Testis (tissue), 3 donors: ENCODE data around the gene ATF5. TPM values are rescaled to one million over a fixed set of nuclear protein-coding genes. Genes with fewer than 3 reads are reported as not detected.
"Not testable (repeated sequence)": the region's sequence is repeated elsewhere in the genome, so short reads cannot be mapped to it uniquely, and the experiment has no call there.

Experiments
- DNase-seq: peaks from one replicate; pipeline ENCODE4 v3.0.0-alpha.2; 2019
- H3K27ac ChIP-seq, 2 donors: fragments of 200-600 bp; sonication (generic); one replicate each; pipeline ENCODE4 v1.5.1; 2019
- H3K27me3 ChIP-seq: fragments of 200-600 bp; sonication (generic); one replicate; pipeline ENCODE4 v1.5.1; 2019
- H3K36me3 ChIP-seq: fragments of 200-600 bp; sonication (generic); one replicate; pipeline ENCODE4 v1.5.1; 2017; ENCODE audit warnings: low read depth; ENCODE audit errors: missing control alignments
- H3K4me1 ChIP-seq: fragments of 200-600 bp; sonication (generic); one replicate; pipeline ENCODE4 v1.5.1; 2019
- H3K4me3 ChIP-seq, 2 donors: fragments of 200-600 bp; sonication (generic); one replicate each; pipeline ENCODE4 v1.5.1; 2017 to 2019
- H3K9me3 ChIP-seq: fragments of 200-600 bp; sonication (generic); one replicate; pipeline ENCODE4 v1.5.1; 2017
- POLR2A ChIP-seq: fragments of 450-650 bp; IDR thresholded peaks from one replicate; pipeline ENCODE4 v1.6.1; 2017; ENCODE audit warnings: antibody characterized with exemption, mild to moderate bottlenecking, moderate library complexity
- WGBS, 2 donors: methylation state at CpG; one replicate each; pipeline ENCODE4 v1.1.5; 2018; 5-methylcytosine and 5-hydroxymethylcytosine counted together
- intact Hi-C: fragments of 100-400 bp; cut with DNase I; formaldehyde crosslinking; loops from one replicate; pipeline ENCODE4 v1.15.1; 2023; ENCODE audit warnings: low total_unique reads
- polyA plus RNA-seq: library from polyadenylated mRNA; stranded (reverse); fragments of 350-450 nt; fragmentation: Illumina TruSeq; extraction: RNeasy Lipid Tissue Mini Kit (QIAGEN cat#74804); gene quantifications from one replicate; pipeline ENCODE4 v1.2.3, GENCODE V29; 2014; ENCODE audit warnings: low read depth, low replicate concordance; ENCODE audit not compliant: insufficient read depth
- total RNA-seq, 2 donors: library from RNA; depleted of rRNA; stranded (reverse); fragments of >200 nt; gene quantifications; one replicate each; pipeline ENCODE4 v1.2.3, GENCODE V29; 2016
- TF ChIP-seq, protein P1 (sequence below), 3 experiments: fragments of 450-650 bp in 2 of 3; fragments of 200-600 bp in 1 of 3; sonication (generic) in 1 of 3; IDR thresholded peaks; one replicate each; pipeline ENCODE4 v1.5.1; 2016 to 2019; ENCODE audit warnings: antibody characterized with exemption in 3 of 3, mild to moderate bottlenecking in 2 of 3, moderate library complexity in 1 of 3

Gene ATF5
- total and polyA plus RNA-seq, 3 donors from 2014 or later: 31.3 to 64.5 (median 38.5) TPM

DNA sequence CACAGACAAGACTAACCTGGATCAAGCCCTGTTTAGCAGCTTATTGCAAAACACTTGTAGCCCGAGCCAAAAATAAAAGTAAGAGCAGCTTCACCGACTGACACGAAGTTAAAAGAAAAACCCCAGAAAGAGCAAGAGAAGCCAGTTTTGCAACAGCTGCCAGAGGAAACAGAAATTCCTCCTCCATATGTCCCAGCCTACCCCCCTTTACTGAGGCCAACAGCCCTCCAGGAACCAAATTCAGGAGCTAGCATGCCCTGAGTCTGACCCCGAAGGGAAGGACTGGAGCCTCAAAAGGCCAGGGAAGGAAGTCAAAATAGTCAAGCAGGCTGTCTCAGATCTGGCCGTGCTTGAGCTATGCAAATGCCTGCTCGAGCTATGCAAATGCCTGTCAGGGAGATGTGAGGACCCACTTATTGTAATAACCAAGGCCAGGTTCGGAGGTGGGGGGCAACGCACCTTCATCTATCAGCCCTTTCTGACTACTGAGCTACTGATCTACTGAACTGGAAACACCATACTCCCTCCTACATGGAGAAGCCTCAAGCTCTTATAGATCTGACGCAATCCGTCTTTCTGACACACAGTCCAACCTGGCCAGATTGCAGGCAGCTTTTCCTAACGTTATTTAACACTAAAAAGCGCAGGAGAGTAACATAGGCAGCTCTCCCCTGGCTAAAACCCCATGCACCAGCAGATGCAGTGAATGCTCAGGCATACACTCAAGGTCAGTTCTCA lies 25.3 kb downstream of the ATF5 start:
- Histone ChIP-seq H3K9me3 (no peaks in the 10 kb centered on the region), H3K27ac (peak overlapping the region; percentile 21 to 60), H3K4me3 (no peak overlapping the region), H3K36me3 (no peaks in the 10 kb centered on the region), H3K4me1 (peaks cover 35% of the 10 kb centered on the region), H3K27me3 (no peaks in the 10 kb centered on the region)
- DNase-seq: peak; percentile 36
- 21 to 32% methylated on average over 12 of the region's 12 CpGs for WGBS, 2 donors
- intact Hi-C loops: no loop called here
- TF ChIP-seq, protein P1, sequence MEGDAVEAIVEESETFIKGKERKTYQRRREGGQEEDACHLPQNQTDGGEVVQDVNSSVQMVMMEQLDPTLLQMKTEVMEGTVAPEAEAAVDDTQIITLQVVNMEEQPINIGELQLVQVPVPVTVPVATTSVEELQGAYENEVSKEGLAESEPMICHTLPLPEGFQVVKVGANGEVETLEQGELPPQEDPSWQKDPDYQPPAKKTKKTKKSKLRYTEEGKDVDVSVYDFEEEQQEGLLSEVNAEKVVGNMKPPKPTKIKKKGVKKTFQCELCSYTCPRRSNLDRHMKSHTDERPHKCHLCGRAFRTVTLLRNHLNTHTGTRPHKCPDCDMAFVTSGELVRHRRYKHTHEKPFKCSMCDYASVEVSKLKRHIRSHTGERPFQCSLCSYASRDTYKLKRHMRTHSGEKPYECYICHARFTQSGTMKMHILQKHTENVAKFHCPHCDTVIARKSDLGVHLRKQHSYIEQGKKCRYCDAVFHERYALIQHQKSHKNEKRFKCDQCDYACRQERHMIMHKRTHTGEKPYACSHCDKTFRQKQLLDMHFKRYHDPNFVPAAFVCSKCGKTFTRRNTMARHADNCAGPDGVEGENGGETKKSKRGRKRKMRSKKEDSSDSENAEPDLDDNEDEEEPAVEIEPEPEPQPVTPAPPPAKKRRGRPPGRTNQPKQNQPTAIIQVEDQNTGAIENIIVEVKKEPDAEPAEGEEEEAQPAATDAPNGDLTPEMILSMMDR (IDR thresholded peaks at IDR 0.05): no peak
- no peak for TF ChIP-seq POLR2A

DNA sequence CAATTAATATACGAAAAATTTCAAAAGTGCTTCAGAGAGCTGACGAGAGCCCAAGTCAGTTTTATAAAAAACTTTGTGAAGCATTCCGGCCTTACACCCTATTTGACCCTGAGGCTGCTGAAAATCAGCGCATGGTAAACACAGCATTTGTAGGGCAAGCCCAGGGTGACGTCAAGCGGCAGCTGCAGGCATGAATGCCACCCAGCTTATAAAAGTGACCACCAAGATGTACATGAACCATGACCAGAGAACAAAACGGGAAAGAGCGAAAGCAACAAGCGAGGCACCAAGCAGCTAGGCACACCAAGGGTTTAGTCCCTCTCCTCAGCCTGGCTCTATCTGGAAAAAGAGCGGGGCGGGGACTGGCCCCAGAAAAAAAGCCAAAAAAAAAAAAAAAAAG lies 25.9 kb downstream of the ATF5 start:
- TF ChIP-seq POLR2A: no peak
- TF ChIP-seq, protein P1 (IDR thresholded peaks at IDR 0.05): no peak
- peak overlapping the region in 1 of 2 donors; percentile 25 for H3K27ac ChIP-seq
- no peak overlapping the region for H3K4me3 ChIP-seq
- H3K36me3 ChIP-seq: no peaks in the 10 kb centered on the region
- no peaks in the 10 kb centered on the region for H3K27me3 ChIP-seq
- H3K4me1 ChIP-seq: peaks cover 35% of the 10 kb centered on the region
- no peak for DNase-seq
- WGBS, 2 donors: 32 to 38% methylated on average over 11 of the region's 11 CpGs
- intact Hi-C loops: no loop called here
- H3K9me3 ChIP-seq: no peaks in the 10 kb centered on the region

DNA sequence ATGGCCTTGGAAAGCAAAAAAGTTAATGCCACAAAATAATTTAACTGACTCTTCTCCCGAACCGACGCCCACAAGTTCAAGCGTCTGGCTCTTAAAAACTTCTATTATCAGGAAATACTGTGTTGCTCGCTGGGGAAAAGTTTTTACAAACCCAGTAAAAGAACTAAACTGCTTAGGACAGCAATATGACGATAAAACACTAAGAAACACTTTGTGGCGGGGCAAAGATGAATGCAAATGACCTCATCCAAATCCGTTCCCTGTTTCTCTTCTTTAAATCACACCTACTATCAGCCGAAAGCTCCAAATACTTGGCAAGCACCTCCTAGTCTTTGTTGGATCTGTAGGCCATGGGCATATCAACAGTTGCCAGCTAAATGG lies 27.1 kb downstream of the ATF5 start:
- peak overlapping the region in 1 of 2 donors; percentile 65 for H3K27ac ChIP-seq
- H3K36me3 ChIP-seq: no peaks in the 10 kb centered on the region
- no peak for TF ChIP-seq POLR2A
- TF ChIP-seq, protein P1 (IDR thresholded peaks at IDR 0.05): no peak
- peaks cover 35% of the 10 kb centered on the region for H3K4me1 ChIP-seq
- WGBS, 2 donors: 27 to 44% methylated on average over 9 of the region's 9 CpGs
- intact Hi-C loops: no loop called here
- H3K9me3 ChIP-seq: no peaks in the 10 kb centered on the region
- no peaks in the 10 kb centered on the region for H3K27me3 ChIP-seq
- DNase-seq: no peak
- H3K4me3 ChIP-seq: no peak overlapping the region

DNA sequence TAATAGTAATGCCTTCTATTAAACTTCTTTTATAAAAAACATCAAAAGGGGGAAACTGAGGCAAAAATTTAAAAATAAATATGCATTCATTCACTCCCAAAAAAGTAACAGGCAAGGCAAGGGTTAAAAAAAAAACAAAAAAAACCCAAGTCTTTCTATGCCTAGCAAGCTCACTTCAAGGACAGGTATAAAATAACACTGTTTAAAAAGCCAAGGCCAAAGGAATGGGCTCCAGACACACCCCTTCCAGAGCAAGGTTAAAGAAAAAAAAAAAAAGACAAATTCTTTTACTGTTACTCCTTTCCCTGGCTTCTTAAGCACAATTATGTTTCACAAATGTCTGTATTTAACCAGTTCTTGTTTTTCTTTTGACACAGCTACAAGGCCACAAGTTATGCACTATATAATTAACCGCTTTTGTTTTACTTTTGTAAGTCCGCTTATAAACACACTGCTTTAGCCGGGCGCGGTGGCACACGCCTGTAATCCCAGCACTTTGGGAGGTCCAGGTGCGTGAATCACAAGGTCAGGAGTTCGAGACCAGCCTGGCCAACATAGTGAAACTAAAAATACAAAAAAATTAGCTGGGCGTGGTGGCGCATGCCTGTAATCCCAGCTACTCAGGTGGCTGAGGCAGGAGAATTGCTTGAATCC lies 28.4 kb downstream of the ATF5 start:
- intact Hi-C loops: no loop called here
- no peaks in the 10 kb centered on the region for H3K9me3 ChIP-seq
- no peak for TF ChIP-seq POLR2A
- TF ChIP-seq, protein P1 (IDR thresholded peaks at IDR 0.05): no peak
- no peaks in the 10 kb centered on the region for H3K27me3 ChIP-seq
- H3K36me3 ChIP-seq: no peaks in the 10 kb centered on the region
- peaks cover 30% of the 10 kb centered on the region for H3K4me1 ChIP-seq
- H3K4me3 ChIP-seq: no peak overlapping the region
- no peak overlapping the region for H3K27ac ChIP-seq
- no peak for DNase-seq
- WGBS, 2 donors: 53 to 57% methylated on average over 10 of the region's 10 CpGs

DNA sequence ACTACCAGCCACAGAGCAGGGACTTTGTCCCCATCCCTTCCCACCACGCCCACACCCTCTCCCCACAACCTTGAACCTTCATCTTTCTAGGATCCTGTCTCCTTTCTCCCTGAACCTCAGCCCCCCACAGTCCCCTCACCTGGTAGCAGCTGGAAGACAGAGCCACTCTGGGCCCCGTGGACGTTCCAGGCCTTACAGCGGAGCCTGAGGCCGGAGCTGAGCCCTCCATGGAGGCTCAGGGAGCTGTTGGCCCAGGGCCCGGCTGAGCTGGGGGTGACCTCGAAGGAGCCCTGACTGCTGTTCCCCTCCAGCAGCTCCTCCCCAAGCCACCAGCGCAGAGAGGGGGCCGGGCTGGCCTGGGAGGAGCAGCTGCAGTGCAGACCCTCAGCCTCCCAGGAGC lies 29.1 kb downstream of the ATF5 start:
- DNase-seq, H3K36me3 ChIP-seq, H3K9me3 ChIP-seq, intact Hi-C loops, H3K27me3 ChIP-seq, H3K4me3 ChIP-seq, H3K27ac ChIP-seq: not testable (repeated sequence)
- WGBS, 2 donors: 29 to 48% methylated on average over 5 to 8 of the region's 9 CpGs
- H3K4me1 ChIP-seq: peaks cover 25% of the 10 kb centered on the region

DNA sequence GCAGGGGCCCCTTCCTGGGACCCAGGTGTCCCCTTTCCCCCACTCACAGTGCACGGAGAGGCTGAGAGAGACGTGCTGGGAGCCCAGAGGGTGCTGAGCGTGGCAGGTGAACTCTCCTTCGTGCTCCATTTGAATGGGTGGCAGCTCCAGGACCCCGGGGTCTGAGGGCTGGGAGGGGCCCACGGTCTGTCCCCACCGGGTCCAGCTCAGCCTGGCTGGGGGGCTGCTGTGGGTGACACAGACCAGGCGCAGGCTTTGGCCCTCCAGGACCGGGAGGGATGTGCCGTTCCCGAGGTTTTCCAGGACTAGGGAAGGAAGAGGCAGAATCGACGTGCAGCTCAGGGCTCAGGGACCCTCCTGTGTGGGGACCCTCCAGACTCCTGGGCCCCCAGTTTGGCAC lies 29.6 kb downstream of the ATF5 start:
- H3K9me3 ChIP-seq, H3K27ac ChIP-seq, H3K4me3 ChIP-seq, DNase-seq, H3K36me3 ChIP-seq, intact Hi-C loops, H3K27me3 ChIP-seq: not testable (repeated sequence)
- 47 to 88% methylated on average over 4 to 13 of the region's 13 CpGs for WGBS, 2 donors
- H3K4me1 ChIP-seq: peaks cover 21% of the 10 kb centered on the region

DNA sequence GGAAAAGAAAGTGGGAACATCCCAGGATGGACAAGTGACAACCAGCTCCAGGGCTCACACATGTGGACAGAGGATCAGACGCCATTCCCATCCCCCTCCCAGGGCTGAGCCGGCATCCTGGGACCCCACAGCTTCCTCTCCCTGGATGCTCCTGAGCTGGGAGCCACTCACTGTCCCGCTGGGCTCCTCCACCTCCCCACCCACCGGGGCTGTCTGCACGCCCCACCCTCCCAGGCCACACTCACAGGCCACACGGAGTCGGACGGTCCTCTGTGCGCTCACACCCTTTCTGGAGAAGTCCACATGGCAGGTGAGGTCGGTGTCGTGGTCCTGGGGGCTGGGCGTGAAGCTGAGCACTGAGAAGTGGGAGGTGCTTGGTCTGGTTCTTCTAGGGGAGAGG lies 30.9 kb downstream of the ATF5 start:
- H3K27ac ChIP-seq, H3K4me3 ChIP-seq, DNase-seq, H3K4me1 ChIP-seq, H3K36me3 ChIP-seq, H3K27me3 ChIP-seq, H3K9me3 ChIP-seq, intact Hi-C loops: not testable (repeated sequence)
- WGBS, 2 donors: no CpG with 5 or more reads among the region's 12 CpGs

DNA sequence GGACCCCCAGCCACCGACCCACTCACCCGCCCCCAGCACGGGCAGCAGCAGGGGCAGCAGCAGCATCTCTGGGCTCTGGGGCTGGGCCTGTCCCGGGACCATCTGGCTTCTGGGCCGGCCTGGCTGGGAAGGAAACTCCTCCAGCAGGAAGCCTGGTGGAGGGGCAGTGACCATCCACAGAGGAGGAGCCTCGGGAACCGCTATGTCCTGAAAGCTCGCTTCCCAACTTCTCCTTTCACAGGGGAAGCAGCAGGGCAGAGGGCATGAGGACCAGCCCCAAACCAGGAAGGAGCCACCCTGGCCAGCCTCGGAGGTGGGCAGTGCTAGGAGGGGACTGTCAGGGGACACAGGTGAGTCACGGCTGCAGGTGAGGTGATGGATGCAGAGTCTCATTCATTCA lies 32.0 kb downstream of the ATF5 start, which contains the start of gene SIGLEC11:
Gene SIGLEC11, minus strand, starts transcription at position 193 of the 400 bp plus-strand sequence. Its CDS starts 91 bp downstream, at position 102.
- intact Hi-C loops, H3K4me3 ChIP-seq, H3K9me3 ChIP-seq, H3K36me3 ChIP-seq, H3K27me3 ChIP-seq, H3K4me1 ChIP-seq, H3K27ac ChIP-seq, DNase-seq: not testable (repeated sequence)
- 51 to 100% methylated on average over 2 of the region's 10 CpGs for WGBS, 2 donors
